ENCODE data around the gene SRP68. TPM values are rescaled to one million over a fixed set of nuclear protein-coding genes. Genes with fewer than 3 reads are reported as not detected.
A peak's percentile ranks its signal among the peaks of the same experiment; 100 is the strongest.

The SRP68 gene
- total and polyA plus RNA-seq, 2 donors (not counting 1 experiment from before 2014, with no cell fraction given): 29.6 to 82.3 TPM

DNA sequence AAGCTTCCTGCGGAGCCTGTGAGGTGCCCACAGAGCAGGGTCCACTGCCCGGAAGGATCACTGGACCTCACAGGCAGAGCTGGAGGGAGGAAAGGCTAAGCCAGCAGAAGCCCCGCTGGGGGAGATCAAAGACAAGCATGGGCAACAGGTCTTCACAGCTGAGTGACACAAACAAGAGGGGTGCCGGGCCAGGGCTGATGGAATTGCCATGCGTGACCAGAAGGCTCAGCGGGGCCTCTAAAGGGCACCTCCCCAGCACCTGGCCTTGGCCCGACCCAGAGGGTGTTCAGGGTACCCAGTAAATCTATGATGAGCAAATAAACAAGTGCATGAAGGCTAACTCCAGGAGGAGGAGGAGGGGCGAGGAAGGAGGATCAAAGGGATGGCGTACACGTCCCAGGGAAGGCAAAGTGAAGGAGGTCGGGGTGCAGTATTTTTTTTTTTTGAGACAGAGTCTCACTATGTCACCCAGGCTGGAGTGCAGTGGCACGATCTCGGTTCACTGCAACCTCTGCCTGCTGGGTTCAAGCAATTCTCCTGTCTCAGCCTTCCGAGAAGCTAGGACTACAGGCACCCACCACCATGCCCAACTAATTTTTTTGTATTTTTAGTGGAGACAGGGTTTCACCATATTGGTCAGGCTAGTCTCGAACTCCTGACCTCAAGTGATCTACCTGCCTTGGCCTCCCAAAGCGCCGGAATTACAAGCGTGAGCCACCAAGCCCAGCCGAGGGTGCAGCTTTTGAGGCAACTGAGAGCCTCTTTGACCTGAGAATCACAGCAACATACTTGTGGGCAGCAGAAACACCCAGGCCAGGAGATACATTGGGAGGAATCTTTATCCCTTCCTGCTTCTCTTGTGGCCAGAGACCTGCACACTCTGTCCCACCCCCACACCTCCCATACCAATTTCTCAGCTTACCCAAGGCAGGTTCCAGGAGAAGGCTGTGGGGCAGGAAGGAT, 47.4 kb upstream of the SRP68 start:
- Mint-ChIP-seq H3K9me3 (ENCODE audit: insufficient read depth) (no peaks in the 10 kb centered on the region), H3K4me1 (peaks cover 16% of the 10 kb centered on the region), H3K4me3 (no peak overlapping the region), H3K27ac (no peak overlapping the region), H3K27me3 (peaks cover 2% of the 10 kb centered on the region)
- no peaks in the 10 kb centered on the region for H3K79me2 ChIP-seq (ENCODE audit: control insufficient read depth, insufficient read depth, low read length)
- no peaks in the 10 kb centered on the region for H4K20me1 ChIP-seq (ENCODE audit: control insufficient read depth, insufficient read depth, low read length, poor library complexity, severe bottlenecking)
- no peaks in the 10 kb centered on the region for H3K36me3 ChIP-seq (replicated peaks in 1 of 2; ENCODE audit: control extremely low read depth in 1 of 2, control insufficient read depth in 1 of 2, extremely low read depth in 1 of 2, insufficient read depth in 2 of 2, low read length in 1 of 2)
- no peak overlapping the region for H3K4me2 ChIP-seq (replicated peaks; ENCODE audit: low read depth, low read length, poor library complexity, severe bottlenecking)
- no peak overlapping the region for H3K9ac ChIP-seq (ENCODE audit: low read length)
- H2AFZ ChIP-seq (ENCODE audit: insufficient read depth, low read depth, low read length, poor library complexity, severe bottlenecking): no peak overlapping the region
- DNase-seq: peak; percentile 6
- no peak for TF ChIP-seq EZH2 (IDR thresholded peaks at IDR 0.05; ENCODE audit: borderline replicate concordance, insufficient read depth, low read depth, low read length, poor library complexity, severe bottlenecking)
- TF ChIP-seq, protein P1, sequence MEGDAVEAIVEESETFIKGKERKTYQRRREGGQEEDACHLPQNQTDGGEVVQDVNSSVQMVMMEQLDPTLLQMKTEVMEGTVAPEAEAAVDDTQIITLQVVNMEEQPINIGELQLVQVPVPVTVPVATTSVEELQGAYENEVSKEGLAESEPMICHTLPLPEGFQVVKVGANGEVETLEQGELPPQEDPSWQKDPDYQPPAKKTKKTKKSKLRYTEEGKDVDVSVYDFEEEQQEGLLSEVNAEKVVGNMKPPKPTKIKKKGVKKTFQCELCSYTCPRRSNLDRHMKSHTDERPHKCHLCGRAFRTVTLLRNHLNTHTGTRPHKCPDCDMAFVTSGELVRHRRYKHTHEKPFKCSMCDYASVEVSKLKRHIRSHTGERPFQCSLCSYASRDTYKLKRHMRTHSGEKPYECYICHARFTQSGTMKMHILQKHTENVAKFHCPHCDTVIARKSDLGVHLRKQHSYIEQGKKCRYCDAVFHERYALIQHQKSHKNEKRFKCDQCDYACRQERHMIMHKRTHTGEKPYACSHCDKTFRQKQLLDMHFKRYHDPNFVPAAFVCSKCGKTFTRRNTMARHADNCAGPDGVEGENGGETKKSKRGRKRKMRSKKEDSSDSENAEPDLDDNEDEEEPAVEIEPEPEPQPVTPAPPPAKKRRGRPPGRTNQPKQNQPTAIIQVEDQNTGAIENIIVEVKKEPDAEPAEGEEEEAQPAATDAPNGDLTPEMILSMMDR (IDR thresholded peaks at IDR 0.05): no peak
- ATAC-seq (ENCODE audit: low read depth): no peak
- no peak overlapping the region for H3K27ac ChIP-seq (ENCODE audit: low read length in 2 of 2)
- no peaks in the 10 kb centered on the region for H3K9me3 ChIP-seq (ENCODE audit: control extremely low read depth in 1 of 3, control insufficient read depth in 2 of 3, insufficient read depth in 1 of 3, low read length in 2 of 3)
- H3K4me1 ChIP-seq (ENCODE audit: control insufficient read depth in 2 of 2, insufficient read depth in 2 of 2, low read length in 2 of 2): peaks cover 18 to 21% of the 10 kb centered on the region in 2 donors
- ChIA-PET CTCF (interaction anchor here (0.6 to 16.8 kb wide), 15 partner anchors 7 to 382 kb away, joined by 3 to 435 read pairs (median 4); no protein-coding TSS in a partner anchor), POLR2A (no interaction called here)
- peaks cover 0 to 6% (median 0%) of the 10 kb centered on the region in 4 experiments for H3K27me3 ChIP-seq (replicated peaks in 1 of 4; ENCODE audit: control extremely low read depth in 1 of 4, control insufficient read depth in 3 of 4, insufficient read depth in 4 of 4, low read length in 3 of 4)
- no peak overlapping the region for H3K4me3 ChIP-seq (ENCODE audit: control extremely low read depth in 1 of 5, extremely low read depth in 1 of 5, insufficient read depth in 1 of 5, low read depth in 2 of 5, low read length in 4 of 5)
- WGBS (ENCODE audit: insufficient coverage): 73% methylated on average over 15 of the region's 19 CpGs
- intact Hi-C loops (cut with micrococcal nuclease): no loop called here
